ENCODE measurements around the gene WHRN. TPM values are rescaled to one million over a fixed set of nuclear protein-coding genes. Genes with fewer than 3 reads are reported as not detected.

Gene WHRN
- total and polyA plus RNA-seq, 2 experiments from 2014 or later = 8.3 to 8.9 TPM

DNA sequence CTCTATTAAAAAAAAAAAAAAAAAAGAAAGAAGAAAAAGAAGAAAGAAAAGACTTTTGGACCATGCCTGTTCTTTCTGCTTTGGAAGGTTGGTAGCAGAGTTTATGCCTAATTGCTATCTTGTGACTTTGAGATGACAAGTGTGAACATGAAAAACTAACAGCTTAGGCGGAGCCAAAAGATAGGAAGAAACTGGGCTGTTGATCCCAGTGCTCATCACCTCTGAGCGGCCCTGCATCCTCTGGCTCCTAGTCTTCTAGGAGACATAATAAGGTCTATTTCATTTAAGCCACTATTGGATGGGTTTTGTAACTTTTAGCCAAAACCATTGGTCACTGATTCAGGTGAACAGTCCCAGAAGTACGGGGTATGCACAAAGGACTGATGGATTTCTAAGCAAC, 47.9 kb upstream of the WHRN start (continued):
- TF ChIP-seq JUNB (IDR thresholded peaks at IDR 0.05; ENCODE audit: unreplicated experiment) (no peak), ZNF331 (CRISPR knock-in tag; IDR thresholded peaks at IDR 0.05; ENCODE audit: low read depth) (no peak), EZH2 (IDR thresholded peaks at IDR 0.05; ENCODE audit: low read depth, unreplicated experiment) (no peak), REST (IDR thresholded peaks at IDR 0.05; ENCODE audit: unreplicated experiment) (no peak)
- TF ChIP-seq, protein P1, sequence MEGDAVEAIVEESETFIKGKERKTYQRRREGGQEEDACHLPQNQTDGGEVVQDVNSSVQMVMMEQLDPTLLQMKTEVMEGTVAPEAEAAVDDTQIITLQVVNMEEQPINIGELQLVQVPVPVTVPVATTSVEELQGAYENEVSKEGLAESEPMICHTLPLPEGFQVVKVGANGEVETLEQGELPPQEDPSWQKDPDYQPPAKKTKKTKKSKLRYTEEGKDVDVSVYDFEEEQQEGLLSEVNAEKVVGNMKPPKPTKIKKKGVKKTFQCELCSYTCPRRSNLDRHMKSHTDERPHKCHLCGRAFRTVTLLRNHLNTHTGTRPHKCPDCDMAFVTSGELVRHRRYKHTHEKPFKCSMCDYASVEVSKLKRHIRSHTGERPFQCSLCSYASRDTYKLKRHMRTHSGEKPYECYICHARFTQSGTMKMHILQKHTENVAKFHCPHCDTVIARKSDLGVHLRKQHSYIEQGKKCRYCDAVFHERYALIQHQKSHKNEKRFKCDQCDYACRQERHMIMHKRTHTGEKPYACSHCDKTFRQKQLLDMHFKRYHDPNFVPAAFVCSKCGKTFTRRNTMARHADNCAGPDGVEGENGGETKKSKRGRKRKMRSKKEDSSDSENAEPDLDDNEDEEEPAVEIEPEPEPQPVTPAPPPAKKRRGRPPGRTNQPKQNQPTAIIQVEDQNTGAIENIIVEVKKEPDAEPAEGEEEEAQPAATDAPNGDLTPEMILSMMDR (conservative IDR thresholded peaks at IDR 0.05; ENCODE audit: low read depth in 2 of 2) = no peak

- no peak overlapping the region for H2AFZ ChIP-seq
- no peak for DNase-seq (ENCODE audit: low spot score)
- no peaks in the 10 kb centered on the region for H3K9me2 ChIP-seq (ENCODE audit: insufficient read depth)
- Mint-ChIP-seq H3K27me3 (ENCODE audit: insufficient read depth, low read depth, poor library complexity) (peaks cover 5% of the 10 kb centered on the region), H3K9me3 (peaks cover 3% of the 10 kb centered on the region; the same call in 1 of the 3 replicates), H3K4me3 (no peak overlapping the region), H3K4me1 (peaks cover 6% of the 10 kb centered on the region), H3K27ac (no peak overlapping the region), H3K36me3 (ENCODE audit: low read depth) (peaks cover 4% of the 10 kb centered on the region; the same call in 1 of the 3 replicates)
- H3F3A ChIP-seq (replicated peaks; ENCODE audit: low read depth) = no peaks in the 10 kb centered on the region
- H3K4me1 ChIP-seq (ENCODE audit: insufficient read depth) = no peaks in the 10 kb centered on the region
- no peak overlapping the region for H3K4me2 ChIP-seq
- H3K27me3 ChIP-seq (ENCODE audit: insufficient read depth) = no peaks in the 10 kb centered on the region
- H3K4me3 ChIP-seq = no peak overlapping the region
- H3K79me2 ChIP-seq (replicated peaks; ENCODE audit: insufficient read depth) = no peaks in the 10 kb centered on the region
- no peak for TF ChIP-seq STAT1 (IDR thresholded peaks at IDR 0.05; ENCODE audit: unreplicated experiment)
- no peak for TF ChIP-seq ZNF114 (CRISPR knock-in tag; IDR thresholded peaks at IDR 0.05)
- no peak for TF ChIP-seq CREB1 (CRISPR knock-in tag; IDR thresholded peaks at IDR 0.05; ENCODE audit: low read depth)
- TF ChIP-seq JUNB (IDR thresholded peaks at IDR 0.05; ENCODE audit: unreplicated experiment) = no peak
- no peak for TF ChIP-seq ZNF331 (CRISPR knock-in tag; IDR thresholded peaks at IDR 0.05; ENCODE audit: low read depth)
- TF ChIP-seq, protein P1 (conservative IDR thresholded peaks at IDR 0.05; ENCODE audit: low read depth in 2 of 2) = no peak
- TF ChIP-seq NANOG (IDR thresholded peaks at IDR 0.05; ENCODE audit: borderline replicate concordance) = no peak
- TF ChIP-seq, protein P2, sequence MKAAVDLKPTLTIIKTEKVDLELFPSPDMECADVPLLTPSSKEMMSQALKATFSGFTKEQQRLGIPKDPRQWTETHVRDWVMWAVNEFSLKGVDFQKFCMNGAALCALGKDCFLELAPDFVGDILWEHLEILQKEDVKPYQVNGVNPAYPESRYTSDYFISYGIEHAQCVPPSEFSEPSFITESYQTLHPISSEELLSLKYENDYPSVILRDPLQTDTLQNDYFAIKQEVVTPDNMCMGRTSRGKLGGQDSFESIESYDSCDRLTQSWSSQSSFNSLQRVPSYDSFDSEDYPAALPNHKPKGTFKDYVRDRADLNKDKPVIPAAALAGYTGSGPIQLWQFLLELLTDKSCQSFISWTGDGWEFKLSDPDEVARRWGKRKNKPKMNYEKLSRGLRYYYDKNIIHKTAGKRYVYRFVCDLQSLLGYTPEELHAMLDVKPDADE (IDR thresholded peaks at IDR 0.05) = no peak
- no peak for ATAC-seq
- H3K36me3 ChIP-seq (ENCODE audit: insufficient read depth) = no peaks in the 10 kb centered on the region
- H3K27ac ChIP-seq (ENCODE audit: low read depth) = no peak overlapping the region
- no peaks in the 10 kb centered on the region for H4K20me1 ChIP-seq (replicated peaks; ENCODE audit: insufficient read depth)
These were observed 47.4 kb upstream of the WHRN start for GRCh38 chr9:114552706-114553105.

Measured in GM23338 (cell line).